Esophagus squamous epithelium (tissue), 4 donors: Measurements from ENCODE around the gene TAL2.

Source experiments
- POLR2A ChIP-seq, 4 donors: fragments of 450-650 bp; IDR thresholded peaks; one replicate each; pipeline ENCODE4 v1.6.1; 2017; ENCODE audit warnings: antibody characterized with exemption in 4 of 4, mild to moderate bottlenecking in 4 of 4, moderate library complexity in 3 of 4
- TF ChIP-seq, protein P1 (sequence below), 6 experiments: fragments of 450-650 bp in 4 of 6; fragments of 200-600 bp in 2 of 6; sonication (generic) in 2 of 6; IDR thresholded peaks; one replicate each; pipeline ENCODE4 v1.5.1; 2016 to 2019; ENCODE audit warnings: antibody characterized with exemption in 6 of 6, mild to moderate bottlenecking in 4 of 6, moderate library complexity in 4 of 6

DNA sequence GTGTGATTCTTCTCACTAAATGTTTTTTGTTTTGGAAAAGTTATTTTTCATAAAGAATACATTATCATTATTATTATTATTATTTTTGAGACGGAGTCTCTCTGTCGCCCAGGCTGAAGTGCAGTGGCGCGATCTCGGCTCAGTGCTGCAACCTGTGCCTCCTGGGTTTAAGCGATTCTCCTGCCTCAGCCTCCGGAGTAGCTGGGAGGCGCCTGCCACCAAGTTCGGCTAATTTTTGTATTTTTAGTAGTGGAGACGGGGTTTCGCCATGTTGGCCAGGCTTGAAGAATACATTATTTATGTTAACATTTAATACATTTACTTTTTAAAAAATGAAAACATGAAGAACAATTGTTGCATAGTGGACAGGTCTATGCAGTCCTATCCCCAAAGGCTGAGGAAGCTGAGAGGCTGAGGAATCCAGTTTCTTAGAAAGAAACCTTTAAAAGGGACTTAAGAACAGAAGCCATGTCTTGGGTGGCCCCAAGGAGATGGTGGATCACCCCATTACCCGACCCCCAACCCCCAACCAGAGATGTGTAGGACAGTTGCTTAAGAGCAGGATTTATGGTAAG lies 34.0 kb downstream of the TAL2 start:
- no peak for TF ChIP-seq POLR2A (IDR thresholded peaks at IDR 0.05)
- TF ChIP-seq, protein P1, sequence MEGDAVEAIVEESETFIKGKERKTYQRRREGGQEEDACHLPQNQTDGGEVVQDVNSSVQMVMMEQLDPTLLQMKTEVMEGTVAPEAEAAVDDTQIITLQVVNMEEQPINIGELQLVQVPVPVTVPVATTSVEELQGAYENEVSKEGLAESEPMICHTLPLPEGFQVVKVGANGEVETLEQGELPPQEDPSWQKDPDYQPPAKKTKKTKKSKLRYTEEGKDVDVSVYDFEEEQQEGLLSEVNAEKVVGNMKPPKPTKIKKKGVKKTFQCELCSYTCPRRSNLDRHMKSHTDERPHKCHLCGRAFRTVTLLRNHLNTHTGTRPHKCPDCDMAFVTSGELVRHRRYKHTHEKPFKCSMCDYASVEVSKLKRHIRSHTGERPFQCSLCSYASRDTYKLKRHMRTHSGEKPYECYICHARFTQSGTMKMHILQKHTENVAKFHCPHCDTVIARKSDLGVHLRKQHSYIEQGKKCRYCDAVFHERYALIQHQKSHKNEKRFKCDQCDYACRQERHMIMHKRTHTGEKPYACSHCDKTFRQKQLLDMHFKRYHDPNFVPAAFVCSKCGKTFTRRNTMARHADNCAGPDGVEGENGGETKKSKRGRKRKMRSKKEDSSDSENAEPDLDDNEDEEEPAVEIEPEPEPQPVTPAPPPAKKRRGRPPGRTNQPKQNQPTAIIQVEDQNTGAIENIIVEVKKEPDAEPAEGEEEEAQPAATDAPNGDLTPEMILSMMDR (IDR thresholded peaks at IDR 0.05) = no peak
